ENCODE measurements around the gene ZCCHC17.
"Not testable (repeated sequence)": the region's sequence is repeated elsewhere in the genome, so short reads cannot be mapped to it uniquely, and the experiment has no call there.

ZCCHC17 gene

DNA sequence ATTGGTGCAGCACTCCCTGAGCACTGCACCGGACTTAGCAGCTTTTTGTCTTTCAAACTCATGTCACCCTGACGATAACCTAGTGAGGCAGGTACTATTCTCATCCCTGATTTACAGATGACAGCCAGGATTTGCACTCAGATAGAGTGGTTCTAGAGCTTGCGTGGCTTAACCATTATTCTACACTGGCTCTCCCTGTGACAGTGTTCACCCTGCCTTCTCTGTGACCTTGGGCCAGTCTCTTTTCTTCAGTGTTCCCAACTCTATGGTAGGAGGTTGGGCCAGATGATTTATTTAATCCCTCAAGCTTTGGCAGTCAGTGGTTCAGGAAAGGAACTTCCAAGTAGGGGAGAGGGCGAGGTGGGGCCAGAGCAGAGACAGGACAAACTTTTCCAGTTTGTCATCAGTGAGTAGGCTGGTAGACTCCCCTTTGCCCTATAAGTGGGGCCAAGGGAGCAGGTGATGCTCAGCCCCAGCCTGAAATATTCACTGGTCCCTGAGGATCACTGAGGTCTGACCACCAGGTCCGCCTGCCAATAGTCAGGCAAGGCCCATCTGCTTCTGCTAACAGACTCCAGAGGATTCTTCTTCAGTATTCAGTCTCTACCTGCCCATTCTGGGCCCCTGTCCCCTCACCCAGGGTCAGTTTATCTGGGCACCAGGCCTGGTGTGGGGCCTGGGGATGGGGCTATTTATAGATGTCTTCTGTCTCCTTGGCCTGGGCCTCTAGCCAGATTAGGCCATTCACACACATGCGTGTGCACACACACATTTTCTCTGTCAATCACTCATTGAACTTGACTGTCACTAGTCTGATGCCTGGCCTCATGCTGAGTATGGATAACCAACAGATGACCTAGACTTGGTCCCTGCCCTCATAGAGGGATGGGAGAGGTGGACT lies 84.8 kb downstream of the ZCCHC17 start:
- H3K27me3 ChIP-seq (ENCODE audit: insufficient read depth, low read depth, severe bottlenecking), result no peaks in the 10 kb centered on the region
- peak overlapping the region; percentile 95 for H3K27ac ChIP-seq
- H3K36me3 ChIP-seq, result no peaks in the 10 kb centered on the region
- TF ChIP-seq, protein P1, sequence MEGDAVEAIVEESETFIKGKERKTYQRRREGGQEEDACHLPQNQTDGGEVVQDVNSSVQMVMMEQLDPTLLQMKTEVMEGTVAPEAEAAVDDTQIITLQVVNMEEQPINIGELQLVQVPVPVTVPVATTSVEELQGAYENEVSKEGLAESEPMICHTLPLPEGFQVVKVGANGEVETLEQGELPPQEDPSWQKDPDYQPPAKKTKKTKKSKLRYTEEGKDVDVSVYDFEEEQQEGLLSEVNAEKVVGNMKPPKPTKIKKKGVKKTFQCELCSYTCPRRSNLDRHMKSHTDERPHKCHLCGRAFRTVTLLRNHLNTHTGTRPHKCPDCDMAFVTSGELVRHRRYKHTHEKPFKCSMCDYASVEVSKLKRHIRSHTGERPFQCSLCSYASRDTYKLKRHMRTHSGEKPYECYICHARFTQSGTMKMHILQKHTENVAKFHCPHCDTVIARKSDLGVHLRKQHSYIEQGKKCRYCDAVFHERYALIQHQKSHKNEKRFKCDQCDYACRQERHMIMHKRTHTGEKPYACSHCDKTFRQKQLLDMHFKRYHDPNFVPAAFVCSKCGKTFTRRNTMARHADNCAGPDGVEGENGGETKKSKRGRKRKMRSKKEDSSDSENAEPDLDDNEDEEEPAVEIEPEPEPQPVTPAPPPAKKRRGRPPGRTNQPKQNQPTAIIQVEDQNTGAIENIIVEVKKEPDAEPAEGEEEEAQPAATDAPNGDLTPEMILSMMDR (IDR thresholded peaks at IDR 0.05; ENCODE audit: low read depth, low read length), result no peak
- H3K4me3 ChIP-seq (ENCODE audit: low read depth, low read length), result no peak overlapping the region
- peak; percentile 76 for DNase-seq
- no peaks in the 10 kb centered on the region for H3K9me3 ChIP-seq (ENCODE audit: severe bottlenecking)

DNA sequence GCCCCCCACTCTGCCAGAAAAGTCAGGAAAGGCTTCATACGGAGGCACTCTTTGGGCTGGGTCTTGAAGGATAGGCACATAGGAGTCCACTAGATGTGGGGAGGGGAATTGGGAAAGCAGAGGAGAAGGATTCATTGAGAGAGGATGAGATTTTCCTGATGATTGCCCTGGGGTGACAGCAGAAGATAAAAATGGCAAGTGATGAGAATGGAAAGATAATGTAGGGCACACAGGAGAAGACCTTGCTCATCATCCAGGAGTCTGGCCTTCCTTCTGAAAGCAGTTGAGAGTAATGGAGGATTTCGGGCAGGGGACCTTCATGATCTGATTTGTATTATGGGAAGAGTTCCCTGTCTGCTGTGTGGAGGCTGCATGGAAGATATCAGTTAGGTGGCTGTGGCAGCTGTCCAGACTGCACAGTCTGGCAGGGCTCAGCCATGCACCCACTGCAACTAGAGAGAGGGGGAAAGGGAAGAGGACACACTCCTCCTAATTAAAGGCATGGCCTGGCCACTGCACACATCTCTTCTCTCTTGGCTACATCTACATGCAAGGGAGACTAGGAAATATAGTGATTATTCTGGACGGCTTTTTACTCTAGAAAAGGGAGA lies 85.7 kb downstream of the ZCCHC17 start:
- Histone ChIP-seq H3K9me3 (ENCODE audit: severe bottlenecking) (no peaks in the 10 kb centered on the region), H3K36me3 (no peaks in the 10 kb centered on the region), H3K27ac (peak overlapping the region; percentile 95), H3K4me3 (ENCODE audit: low read depth, low read length) (no peak overlapping the region), H3K27me3 (ENCODE audit: insufficient read depth, low read depth, severe bottlenecking) (no peaks in the 10 kb centered on the region)
- TF ChIP-seq, protein P1 (IDR thresholded peaks at IDR 0.05; ENCODE audit: low read depth, low read length), result no peak
- peak; percentile 37 for DNase-seq

DNA sequence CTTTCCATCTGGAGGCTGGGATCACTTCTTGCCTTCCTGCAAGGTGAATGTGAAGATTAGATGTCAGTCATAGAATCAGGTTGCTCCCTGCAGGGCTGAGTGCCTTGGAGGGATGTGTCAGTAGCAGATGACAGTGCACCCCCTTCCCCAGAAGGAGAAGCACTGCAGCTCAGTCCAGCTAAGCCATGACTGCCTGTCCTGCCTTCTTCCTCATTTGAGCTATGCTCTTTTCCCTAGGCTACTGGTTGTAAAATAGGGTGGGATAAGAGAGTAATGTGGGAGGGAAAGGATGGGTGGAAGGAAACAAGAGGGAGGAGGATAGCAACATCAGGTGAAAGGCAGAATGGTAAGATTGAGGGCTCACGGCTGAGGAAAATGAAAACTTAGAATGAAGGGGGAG lies 87.1 kb downstream of the ZCCHC17 start:
- no peaks in the 10 kb centered on the region for H3K36me3 ChIP-seq
- H3K27ac ChIP-seq, result peak overlapping the region; percentile 95
- peak; percentile 71 for DNase-seq
- TF ChIP-seq, protein P1 (IDR thresholded peaks at IDR 0.05; ENCODE audit: low read depth, low read length), result 0 out of 2 replicates have a peak, but pooled peaks have one; percentile 9
- no peaks in the 10 kb centered on the region for H3K27me3 ChIP-seq (ENCODE audit: insufficient read depth, low read depth, severe bottlenecking)
- H3K4me3 ChIP-seq (ENCODE audit: low read depth, low read length), result no peak overlapping the region
- H3K9me3 ChIP-seq (ENCODE audit: severe bottlenecking), result no peaks in the 10 kb centered on the region

DNA sequence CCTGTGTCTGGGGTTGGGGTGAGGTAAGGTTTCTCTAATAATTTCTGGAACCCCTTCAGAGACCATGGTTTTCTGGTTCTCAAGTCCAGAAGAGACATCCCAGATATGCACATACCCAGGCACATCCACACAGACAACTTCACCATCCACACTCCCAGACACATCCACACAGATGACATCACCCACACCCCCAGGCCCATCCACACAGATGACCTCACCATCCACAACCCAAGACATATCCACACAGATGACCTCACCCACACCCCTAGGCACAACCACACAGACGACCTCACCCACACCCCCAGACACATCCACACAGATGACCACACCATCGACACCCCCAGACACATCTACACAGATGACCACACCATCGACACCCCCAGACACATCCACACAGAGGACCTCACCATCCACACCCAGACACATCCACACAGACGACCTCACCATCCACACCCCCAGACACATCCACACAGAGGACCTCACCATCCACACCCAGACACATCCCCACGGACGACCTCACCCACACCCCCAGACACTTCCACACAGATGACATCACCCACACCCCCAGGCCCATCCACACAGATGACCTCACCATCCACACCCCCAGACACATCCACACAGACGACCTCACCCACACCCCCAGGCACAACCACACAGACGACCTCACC lies 89.9 kb downstream of the ZCCHC17 start:
- H3K36me3 ChIP-seq; H3K27me3 ChIP-seq (ENCODE audit: insufficient read depth, low read depth, severe bottlenecking); H3K27ac ChIP-seq; DNase-seq; H3K9me3 ChIP-seq (ENCODE audit: severe bottlenecking); H3K4me3 ChIP-seq (ENCODE audit: low read depth, low read length): not testable (repeated sequence)

DNA sequence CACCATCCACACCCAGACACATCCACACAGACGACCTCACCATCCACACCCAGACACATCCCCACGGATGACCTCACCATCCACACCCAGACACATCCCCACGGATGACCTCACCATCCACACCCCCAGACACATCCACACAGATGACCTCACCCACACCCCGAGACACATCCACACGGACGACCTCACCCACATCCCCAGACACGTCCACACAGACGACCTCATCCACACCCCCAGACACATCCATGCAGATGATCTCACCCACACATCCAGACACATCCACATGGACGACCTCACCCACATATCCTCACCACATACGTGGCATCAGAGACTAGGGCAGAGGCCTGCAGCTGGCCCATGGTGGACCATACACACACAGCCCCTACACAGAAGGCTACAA lies 90.8 kb downstream of the ZCCHC17 start:
- Histone ChIP-seq H3K27me3 (ENCODE audit: insufficient read depth, low read depth, severe bottlenecking) (no peaks in the 10 kb centered on the region), H3K9me3 (ENCODE audit: severe bottlenecking) (no peaks in the 10 kb centered on the region), H3K4me3 (ENCODE audit: low read depth, low read length) (no peak overlapping the region), H3K36me3 (no peaks in the 10 kb centered on the region), H3K27ac (no peak overlapping the region)
- TF ChIP-seq, protein P1 (IDR thresholded peaks at IDR 0.05; ENCODE audit: low read depth, low read length), result no peak
- no peak for DNase-seq

DNA sequence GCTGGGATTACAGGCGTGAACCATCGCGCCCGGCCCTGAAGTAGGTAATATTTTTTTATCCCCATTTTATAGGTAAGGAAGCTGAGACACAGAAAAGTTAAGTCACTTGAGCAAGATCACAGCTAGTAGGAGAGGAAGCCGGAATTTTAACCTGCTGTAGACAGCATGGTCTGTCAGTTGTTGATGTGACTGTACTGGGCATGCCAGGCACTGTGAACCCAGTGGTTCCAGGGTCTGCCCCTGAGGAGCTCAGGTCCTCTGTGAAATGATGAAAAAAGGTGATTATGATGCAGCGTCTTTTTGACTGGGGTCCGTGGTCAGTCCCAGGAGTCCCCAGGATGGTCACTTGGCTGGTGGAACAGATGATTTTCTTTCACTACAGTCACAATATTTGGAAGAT lies 92.8 kb downstream of the ZCCHC17 start:
- Histone ChIP-seq H3K9me3 (ENCODE audit: severe bottlenecking) (no peaks in the 10 kb centered on the region), H3K4me3 (ENCODE audit: low read depth, low read length) (no peak overlapping the region), H3K27ac (no peak overlapping the region), H3K36me3 (no peaks in the 10 kb centered on the region), H3K27me3 (ENCODE audit: insufficient read depth, low read depth, severe bottlenecking) (no peaks in the 10 kb centered on the region)
- DNase-seq, result no peak
- TF ChIP-seq, protein P1 (IDR thresholded peaks at IDR 0.05; ENCODE audit: low read depth, low read length), result no peak

Measured in WERI-Rb-1 (cell line).